Ectodermal cell (in vitro differentiated cells): ENCODE data around the gene CNTLN.

Source experiments
- H3K27ac ChIP-seq: 2 replicates; pipeline ENCODE4 v1.7.0; 2013; ENCODE audit warnings: mild to moderate bottlenecking, low read depth, low read length; ENCODE audit not compliant: insufficient read depth, poor library complexity, severe bottlenecking
- H3K27me3 ChIP-seq: 2 replicates; pipeline ENCODE4 v1.7.0; 2013; ENCODE audit warnings: mild to moderate bottlenecking, low read length; ENCODE audit not compliant: insufficient read depth, control insufficient read depth, poor library complexity, severe bottlenecking
- H3K36me3 ChIP-seq: one replicate; pipeline ENCODE4 v1.7.0; 2013; ENCODE audit warnings: low read length; ENCODE audit not compliant: control insufficient read depth, insufficient read depth
- H3K4me1 ChIP-seq: one replicate; pipeline ENCODE4 v1.7.0; 2013; ENCODE audit warnings: low read length; ENCODE audit not compliant: control insufficient read depth, insufficient read depth
- H3K4me3 ChIP-seq: 2 replicates; pipeline ENCODE4 v1.7.0; 2013; ENCODE audit warnings: low read depth, low read length, control low read depth; ENCODE audit not compliant: insufficient read depth
- H3K9me3 ChIP-seq: 2 replicates; pipeline ENCODE4 v1.7.0; 2013; ENCODE audit warnings: mild to moderate bottlenecking, low read length, moderate library complexity; ENCODE audit not compliant: control insufficient read depth
- WGBS, 2 experiments: methylation state at CpG; one replicate each; pipeline ENCODE4 v1.1.7; 2013; ENCODE audit warnings: missing lambda C conversion rate in 2 of 2; 5-methylcytosine and 5-hydroxymethylcytosine counted together

The CNTLN gene

DNA sequence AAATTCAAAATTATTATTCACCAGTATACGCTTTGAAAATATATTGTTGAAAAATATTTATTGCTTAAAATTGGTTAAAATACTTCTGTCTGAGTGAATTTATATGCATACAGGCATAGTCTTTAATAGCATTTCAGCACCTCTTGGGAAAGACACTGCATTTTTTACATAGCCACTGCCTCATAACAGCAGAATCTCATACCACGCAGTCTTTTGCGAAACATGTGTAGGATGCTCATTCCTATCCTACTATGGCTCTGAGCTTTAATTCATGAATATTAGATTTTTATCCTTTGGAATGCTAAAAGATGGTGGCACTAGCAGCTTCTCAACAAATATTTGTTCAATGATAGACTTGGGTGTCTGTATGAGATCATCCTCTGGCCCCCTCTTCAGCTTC is 350.1 kb downstream of the CNTLN start:
- Histone ChIP-seq H3K27me3 (no peaks in the 10 kb centered on the region), H3K27ac (no peak overlapping the region), H3K4me1 (no peaks in the 10 kb centered on the region), H3K4me3 (no peak overlapping the region), H3K36me3 (no peaks in the 10 kb centered on the region), H3K9me3 (no peaks in the 10 kb centered on the region)
- WGBS, 2 experiments, result 94 to 96% methylated on average over 2 to 3 of the region's 3 CpGs

DNA sequence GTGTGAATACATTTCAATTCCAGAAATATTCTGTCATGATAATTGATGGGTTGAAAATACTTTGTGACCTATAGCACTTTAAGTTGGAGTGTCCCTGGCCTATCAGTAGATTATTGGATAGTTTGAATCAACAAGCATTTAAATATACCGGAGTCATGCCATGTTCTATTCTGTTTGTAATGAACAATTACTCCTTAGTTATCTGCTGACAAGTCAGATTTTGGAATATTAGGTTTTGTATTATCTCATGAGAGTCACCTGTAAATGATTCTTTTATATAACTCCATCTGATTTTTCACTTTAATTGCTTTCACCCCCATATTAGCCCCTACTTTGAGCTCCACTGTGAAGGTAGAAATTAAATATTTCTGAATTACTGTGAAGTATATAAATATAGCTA is 351.6 kb downstream of the CNTLN start:
- 88 to 100% methylated on average over 1 of the region's 1 CpG for WGBS, 2 experiments
- Histone ChIP-seq H3K27ac (no peak overlapping the region), H3K9me3 (no peaks in the 10 kb centered on the region), H3K4me1 (no peaks in the 10 kb centered on the region), H3K4me3 (no peak overlapping the region), H3K27me3 (no peaks in the 10 kb centered on the region), H3K36me3 (no peaks in the 10 kb centered on the region)

DNA sequence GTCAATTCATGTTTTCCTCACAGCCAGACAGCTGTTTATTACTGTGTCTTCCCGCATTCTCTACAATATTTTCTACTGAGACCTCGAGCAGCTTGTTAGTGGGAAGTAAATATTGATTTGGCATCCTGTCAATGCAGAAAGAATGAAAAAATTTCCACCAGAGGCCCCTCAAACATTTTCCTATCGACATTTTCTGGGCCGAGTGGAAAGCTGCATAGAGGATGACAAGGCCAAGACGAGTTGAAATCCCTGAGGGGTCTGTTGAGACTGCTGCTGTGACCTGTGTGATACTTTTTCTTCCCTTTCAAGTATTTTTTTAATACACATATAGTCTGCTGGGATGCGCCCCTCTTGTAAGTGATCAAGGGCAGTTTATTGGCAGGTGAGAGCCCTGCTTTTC is 352.6 kb downstream of the CNTLN start:
- no peaks in the 10 kb centered on the region for H3K36me3 ChIP-seq
- H3K4me1 ChIP-seq, result no peaks in the 10 kb centered on the region
- H3K4me3 ChIP-seq, result no peak overlapping the region
- H3K27me3 ChIP-seq, result no peaks in the 10 kb centered on the region
- no peak overlapping the region for H3K27ac ChIP-seq
- H3K9me3 ChIP-seq, result no peaks in the 10 kb centered on the region
- WGBS, 2 experiments, result 70 to 85% methylated on average over 5 to 6 of the region's 6 CpGs

DNA sequence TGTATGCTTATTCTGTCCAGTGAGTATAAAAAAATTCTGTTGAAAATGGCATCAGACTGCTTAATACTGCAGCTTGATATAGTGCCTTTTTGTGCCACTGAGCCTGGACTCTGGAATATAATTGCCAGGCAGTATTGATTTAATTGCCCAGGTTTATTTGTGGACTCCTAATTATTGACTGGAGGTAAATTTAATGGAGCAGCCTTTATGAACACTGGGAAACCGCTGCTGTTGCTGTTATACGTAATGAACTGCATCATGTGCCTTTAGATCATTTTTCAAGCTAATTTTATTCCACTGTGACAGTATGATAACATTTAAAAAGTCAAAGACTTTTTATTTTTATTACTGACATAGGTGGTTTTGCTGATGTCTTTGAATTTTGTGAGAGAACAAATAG is 353.8 kb downstream of the CNTLN start:
- no peak overlapping the region for H3K4me3 ChIP-seq
- no peak overlapping the region for H3K27ac ChIP-seq
- H3K9me3 ChIP-seq, result no peaks in the 10 kb centered on the region
- H3K36me3 ChIP-seq, result no peaks in the 10 kb centered on the region
- 83 to 96% methylated on average over 1 to 2 of the region's 2 CpGs for WGBS, 2 experiments
- H3K4me1 ChIP-seq, result no peaks in the 10 kb centered on the region
- H3K27me3 ChIP-seq, result no peaks in the 10 kb centered on the region

DNA sequence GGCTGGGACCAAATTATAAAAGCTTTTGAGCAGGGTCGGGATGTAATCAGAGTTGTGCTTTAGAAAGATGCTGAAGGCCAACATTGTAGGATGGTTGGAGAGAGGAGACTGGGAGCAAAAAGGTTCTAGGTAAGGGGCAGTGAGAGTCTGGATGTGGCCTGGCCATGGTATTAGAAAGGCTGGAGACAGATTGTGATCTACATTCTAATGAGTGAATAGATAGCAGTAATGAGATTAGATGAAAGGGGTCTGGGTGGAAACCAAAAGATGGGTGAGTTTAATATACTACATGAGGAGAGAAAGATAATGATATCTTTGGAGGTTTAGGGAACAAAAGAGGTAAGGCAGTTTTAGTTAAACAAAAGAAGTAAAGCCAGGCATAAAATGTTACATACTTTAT is 355.3 kb downstream of the CNTLN start:
- Histone ChIP-seq H3K4me1 (no peaks in the 10 kb centered on the region), H3K27ac (no peak overlapping the region), H3K27me3 (no peaks in the 10 kb centered on the region), H3K36me3 (no peaks in the 10 kb centered on the region), H3K9me3 (no peaks in the 10 kb centered on the region), H3K4me3 (no peak overlapping the region)
- 90 to 93% methylated on average over 1 of the region's 1 CpG for WGBS, 2 experiments

DNA sequence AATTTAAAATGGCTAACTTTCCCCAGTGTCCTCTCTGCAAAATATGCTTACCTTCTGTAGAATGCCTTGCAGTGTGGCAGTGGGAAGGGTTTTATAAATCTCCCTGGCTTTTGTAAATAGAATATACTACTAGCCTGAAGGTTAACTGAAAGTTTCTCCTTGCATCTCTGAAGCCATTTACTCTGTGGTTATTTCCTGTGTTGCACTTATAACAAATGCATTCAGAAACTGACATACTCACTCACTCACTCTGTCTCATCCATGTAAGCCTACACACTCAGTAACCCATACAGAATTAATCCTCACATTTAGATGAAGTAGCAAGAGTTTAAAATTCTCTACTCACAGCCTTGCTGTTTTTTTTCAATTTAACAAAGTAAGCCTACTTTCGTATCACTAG is 356.9 kb downstream of the CNTLN start:
- no peaks in the 10 kb centered on the region for H3K4me1 ChIP-seq
- no peaks in the 10 kb centered on the region for H3K36me3 ChIP-seq
- H3K27ac ChIP-seq, result no peak overlapping the region
- H3K27me3 ChIP-seq, result no peaks in the 10 kb centered on the region
- WGBS, 2 experiments, result no CpG with 5 or more reads among the region's 1 CpG
- no peak overlapping the region for H3K4me3 ChIP-seq
- no peaks in the 10 kb centered on the region for H3K9me3 ChIP-seq

DNA sequence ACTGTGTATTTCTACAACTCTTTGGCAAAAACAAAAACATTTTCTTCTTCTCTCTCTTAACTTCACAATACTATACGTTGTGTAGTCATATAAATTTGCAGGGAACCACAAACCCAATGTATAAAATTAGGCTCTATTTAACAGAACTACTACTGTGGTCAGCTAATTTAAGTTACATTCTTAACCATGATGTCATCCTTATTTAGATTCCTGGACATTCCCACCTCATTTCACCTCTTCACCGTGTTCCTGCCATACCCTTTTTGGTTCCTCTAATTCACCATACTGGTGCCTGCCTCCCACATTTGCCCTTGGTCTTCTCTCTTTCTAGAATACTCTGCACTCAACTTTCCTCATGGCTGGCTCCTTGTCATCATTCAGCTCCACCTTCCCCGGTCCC is 368.4 kb downstream of the CNTLN start:
- Histone ChIP-seq H3K27ac (no peak overlapping the region), H3K9me3 (no peaks in the 10 kb centered on the region), H3K27me3 (no peaks in the 10 kb centered on the region), H3K36me3 (no peaks in the 10 kb centered on the region), H3K4me1 (no peaks in the 10 kb centered on the region), H3K4me3 (no peak overlapping the region)
- WGBS, 2 experiments, result 91% methylated on average over 3 of the region's 3 CpGs

DNA sequence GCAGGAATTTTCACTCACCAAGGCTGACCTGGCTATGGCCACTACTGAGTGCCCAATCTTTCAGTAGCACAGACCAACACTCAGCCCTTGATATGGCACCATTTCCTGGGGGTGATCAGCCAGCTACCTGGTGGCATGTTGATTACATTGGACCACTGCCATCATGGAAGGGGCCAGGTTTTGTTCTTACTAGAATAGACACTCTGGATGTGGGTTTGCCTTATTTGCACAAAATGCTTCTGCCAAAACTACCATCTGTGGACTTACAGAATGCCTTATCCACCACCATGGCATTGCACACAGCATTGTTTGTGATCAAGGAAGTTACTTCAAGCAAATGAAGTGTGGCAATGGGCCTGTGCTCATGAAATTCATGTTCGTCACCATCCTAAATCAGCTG is 374.3 kb downstream of the CNTLN start:
- WGBS, 2 experiments, result 88 to 91% methylated on average over 1 of the region's 1 CpG
- Histone ChIP-seq H3K27me3 (no peaks in the 10 kb centered on the region), H3K27ac (no peak overlapping the region), H3K4me3 (no peak overlapping the region), H3K36me3 (no peaks in the 10 kb centered on the region), H3K9me3 (no peaks in the 10 kb centered on the region), H3K4me1 (no peaks in the 10 kb centered on the region)

DNA sequence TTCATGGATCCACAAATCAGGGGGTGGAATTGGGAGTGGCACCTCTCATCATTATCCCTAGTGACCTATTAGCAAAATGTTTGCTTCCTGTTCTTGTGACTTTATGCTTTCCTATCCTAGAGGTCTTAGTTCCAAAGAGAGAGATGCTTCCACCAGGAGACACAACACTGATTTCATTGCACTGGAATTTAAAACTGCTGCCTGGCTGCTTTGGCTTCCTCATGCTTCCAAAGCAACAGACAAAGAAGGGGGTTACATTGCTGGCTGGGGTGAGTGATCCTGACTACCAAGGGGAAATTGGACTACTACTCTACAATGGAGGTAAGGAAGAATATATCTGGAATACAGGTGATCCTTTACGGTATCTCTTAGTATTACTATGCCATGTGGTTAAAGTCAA is 374.9 kb downstream of the CNTLN start:
- H3K36me3 ChIP-seq, result no peaks in the 10 kb centered on the region
- no peak overlapping the region for H3K27ac ChIP-seq
- H3K4me3 ChIP-seq, result no peak overlapping the region
- H3K4me1 ChIP-seq, result no peaks in the 10 kb centered on the region
- 100% methylated on average over 1 of the region's 1 CpG; no CpG with 5 or more reads in 1 of the 2 experiments for WGBS, 2 experiments
- no peaks in the 10 kb centered on the region for H3K9me3 ChIP-seq
- H3K27me3 ChIP-seq, result no peaks in the 10 kb centered on the region

DNA sequence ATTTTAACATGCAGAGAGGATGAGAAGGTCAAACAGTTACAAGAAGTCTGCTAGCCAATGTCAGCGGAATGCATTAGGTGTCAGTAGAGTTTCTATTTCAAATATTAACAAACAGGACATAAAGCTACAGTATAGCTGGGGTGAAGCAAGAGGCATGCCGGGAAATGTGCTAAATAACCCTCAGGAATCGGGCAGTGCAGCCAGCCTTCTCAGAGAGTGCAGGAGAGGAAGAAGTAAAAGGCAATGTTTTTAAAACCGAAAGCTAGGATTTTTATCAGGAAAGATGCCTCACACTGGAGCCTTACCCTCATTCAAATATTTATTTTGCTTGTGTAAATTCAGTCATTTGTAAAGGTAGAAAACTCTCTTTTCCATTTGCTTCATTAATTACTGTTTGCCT is 384.9 kb downstream of the CNTLN start:
- Histone ChIP-seq H3K9me3 (no peaks in the 10 kb centered on the region), H3K4me1 (peaks cover 6% of the 10 kb centered on the region), H3K4me3 (no peak overlapping the region), H3K27me3 (no peaks in the 10 kb centered on the region), H3K36me3 (no peaks in the 10 kb centered on the region), H3K27ac (no peak overlapping the region)
- 66 to 67% methylated on average over 4 of the region's 4 CpGs for WGBS, 2 experiments
